ENCODE measurements around the gene NMS. TPM values are rescaled to one million over a fixed set of nuclear protein-coding genes. Genes with fewer than 3 reads are reported as not detected.

The NMS gene
- total and polyA plus RNA-seq, 2 of the 13 experiments (the other 11 are each of a cell fraction or from before 2014, with no cell fraction given): not detected

DNA sequence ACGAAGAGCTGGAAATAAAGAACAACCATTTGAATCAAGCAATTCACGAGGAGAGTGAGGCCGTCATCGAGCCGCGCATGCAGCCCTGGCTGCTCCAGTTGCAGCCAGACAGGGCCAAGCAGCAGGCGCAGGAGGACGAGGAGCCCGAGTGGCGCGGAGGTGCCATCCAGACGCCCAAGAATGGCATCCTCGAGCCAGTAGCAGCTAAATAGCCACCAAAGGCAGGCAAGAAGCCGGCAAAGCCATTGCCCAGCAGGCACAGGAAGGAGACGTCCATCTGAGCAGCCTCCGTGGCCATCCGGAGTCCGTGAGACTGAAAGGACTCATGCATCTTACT is 43.9 kb upstream of the NMS start:
- Histone ChIP-seq H3K9ac (ENCODE audit: insufficient read depth, low read depth, low read length) (no peak overlapping the region), H4K20me1 (ENCODE audit: insufficient read depth, low read length) (no peaks in the 10 kb centered on the region), H3K36me3 (replicated peaks in 1 of 2; ENCODE audit: control insufficient read depth in 1 of 2, insufficient read depth in 2 of 2, low read length in 2 of 2) (no peaks in the 10 kb centered on the region), H2AFZ (ENCODE audit: low read length) (no peak overlapping the region), H3K79me2 (ENCODE audit: insufficient read depth, low read length) (no peaks in the 10 kb centered on the region), H3K4me3 (replicated peaks in 1 of 3; ENCODE audit: insufficient read depth in 1 of 3, low read depth in 2 of 3, low read length in 3 of 3) (no peak overlapping the region), H3K9me3 (ENCODE audit: low read length) (no peaks in the 10 kb centered on the region), H3K27me3 (ENCODE audit: control insufficient read depth in 1 of 2, insufficient read depth in 2 of 2, low read length in 2 of 2) (peaks cover 0 to 5% of the 10 kb centered on the region in 2 experiments; a peak in 1 of 5 replicates), H3K4me2 (ENCODE audit: low read depth, low read length) (no peak overlapping the region), H3K4me1 (ENCODE audit: insufficient read depth, low read length) (no peaks in the 10 kb centered on the region), H3K27ac (ENCODE audit: extremely low read length, insufficient read depth, low read length) (no peak overlapping the region)
- ATAC-seq (peak; percentile 19; the same call in 1 of the 3 replicates), DNase-seq (ENCODE audit: low spot score) (no peak), FAIRE-seq (no peak)
- in situ Hi-C loops (cut with HindIII; ENCODE audit: extremely low pct_ligation_motif_present, low pct_unique_long_range_greater_than_20kb): no loop called here
- intact Hi-C loops (cut with micrococcal nuclease; ENCODE audit: unreplicated experiment): no loop called here
- 56% methylated on average over 12 of the region's 18 CpGs for WGBS (ENCODE audit: low lambda C conversion rate)
- ChIA-PET POLR2A (no interaction called here), CTCF (ENCODE audit: low intra/inter-chr PET ratio, low total read pairs) (no interaction called here)
- BruUV-seq (replicated peaks): no TSS peak
- TF ChIP-seq FOXK2 (IDR thresholded peaks at IDR 0.05): no peak
- TF ChIP-seq, protein P1, sequence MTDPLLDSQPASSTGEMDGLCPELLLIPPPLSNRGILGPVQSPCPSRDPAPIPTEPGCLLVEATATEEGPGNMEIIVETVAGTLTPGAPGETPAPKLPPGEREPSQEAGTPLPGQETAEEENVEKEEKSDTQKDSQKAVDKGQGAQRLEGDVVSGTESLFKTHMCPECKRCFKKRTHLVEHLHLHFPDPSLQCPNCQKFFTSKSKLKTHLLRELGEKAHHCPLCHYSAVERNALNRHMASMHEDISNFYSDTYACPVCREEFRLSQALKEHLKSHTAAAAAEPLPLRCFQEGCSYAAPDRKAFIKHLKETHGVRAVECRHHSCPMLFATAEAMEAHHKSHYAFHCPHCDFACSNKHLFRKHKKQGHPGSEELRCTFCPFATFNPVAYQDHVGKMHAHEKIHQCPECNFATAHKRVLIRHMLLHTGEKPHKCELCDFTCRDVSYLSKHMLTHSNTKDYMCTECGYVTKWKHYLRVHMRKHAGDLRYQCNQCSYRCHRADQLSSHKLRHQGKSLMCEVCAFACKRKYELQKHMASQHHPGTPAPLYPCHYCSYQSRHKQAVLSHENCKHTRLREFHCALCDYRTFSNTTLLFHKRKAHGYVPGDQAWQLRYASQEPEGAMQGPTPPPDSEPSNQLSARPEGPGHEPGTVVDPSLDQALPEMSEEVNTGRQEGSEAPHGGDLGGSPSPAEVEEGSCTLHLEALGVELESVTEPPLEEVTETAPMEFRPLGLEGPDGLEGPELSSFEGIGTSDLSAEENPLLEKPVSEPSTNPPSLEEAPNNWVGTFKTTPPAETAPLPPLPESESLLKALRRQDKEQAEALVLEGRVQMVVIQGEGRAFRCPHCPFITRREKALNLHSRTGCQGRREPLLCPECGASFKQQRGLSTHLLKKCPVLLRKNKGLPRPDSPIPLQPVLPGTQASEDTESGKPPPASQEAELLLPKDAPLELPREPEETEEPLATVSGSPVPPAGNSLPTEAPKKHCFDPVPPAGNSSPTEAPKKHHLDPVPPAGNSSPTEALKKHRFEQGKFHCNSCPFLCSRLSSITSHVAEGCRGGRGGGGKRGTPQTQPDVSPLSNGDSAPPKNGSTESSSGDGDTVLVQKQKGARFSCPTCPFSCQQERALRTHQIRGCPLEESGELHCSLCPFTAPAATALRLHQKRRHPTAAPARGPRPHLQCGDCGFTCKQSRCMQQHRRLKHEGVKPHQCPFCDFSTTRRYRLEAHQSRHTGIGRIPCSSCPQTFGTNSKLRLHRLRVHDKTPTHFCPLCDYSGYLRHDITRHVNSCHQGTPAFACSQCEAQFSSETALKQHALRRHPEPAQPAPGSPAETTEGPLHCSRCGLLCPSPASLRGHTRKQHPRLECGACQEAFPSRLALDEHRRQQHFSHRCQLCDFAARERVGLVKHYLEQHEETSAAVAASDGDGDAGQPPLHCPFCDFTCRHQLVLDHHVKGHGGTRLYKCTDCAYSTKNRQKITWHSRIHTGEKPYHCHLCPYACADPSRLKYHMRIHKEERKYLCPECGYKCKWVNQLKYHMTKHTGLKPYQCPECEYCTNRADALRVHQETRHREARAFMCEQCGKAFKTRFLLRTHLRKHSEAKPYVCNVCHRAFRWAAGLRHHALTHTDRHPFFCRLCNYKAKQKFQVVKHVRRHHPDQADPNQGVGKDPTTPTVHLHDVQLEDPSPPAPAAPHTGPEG (CRISPR knock-in tag; IDR thresholded peaks at IDR 0.05): no peak
- no peak for TF ChIP-seq KLF13 (CRISPR knock-in tag; IDR thresholded peaks at IDR 0.05)
- TF ChIP-seq NR2C2 (CRISPR knock-in tag; IDR thresholded peaks at IDR 0.05; ENCODE audit: borderline replicate concordance): no peak
- no peak for TF ChIP-seq ZNF703 (CRISPR knock-in tag; IDR thresholded peaks at IDR 0.05; ENCODE audit: borderline replicate concordance)
- TF ChIP-seq NPAS2 (CRISPR knock-in tag; IDR thresholded peaks at IDR 0.05; ENCODE audit: borderline replicate concordance): no peak
- TF ChIP-seq ZNF510 (CRISPR knock-in tag; IDR thresholded peaks at IDR 0.05; ENCODE audit: low read depth): no peak
- TF ChIP-seq NFKBIZ (CRISPR knock-in tag; IDR thresholded peaks at IDR 0.05): no peak
- no peak for TF ChIP-seq ZNF318 (CRISPR knock-in tag; IDR thresholded peaks at IDR 0.05)
- no peak for TF ChIP-seq ZNF879 (CRISPR knock-in tag; IDR thresholded peaks at IDR 0.05)
- no peak for TF ChIP-seq TOPORS (CRISPR knock-in tag; IDR thresholded peaks at IDR 0.05)
